GM12891 (cell line): ENCODE measurements around the gene SLC25A21.

Source experiments
- PAX5 ChIP-seq: IDR thresholded peaks from 2 replicates; pipeline ENCODE4 v1.6.1; 2011; ENCODE audit warnings: low read length, moderate library complexity, mild to moderate bottlenecking; ENCODE audit not compliant: insufficient read depth, severe bottlenecking
- POLR2A ChIP-seq: IDR thresholded peaks from 2 replicates; pipeline ENCODE4 v1.6.1; 2011; ENCODE audit warnings: low read depth, low read length, control low read depth
- POLR2AphosphoS5 ChIP-seq: IDR thresholded peaks from 2 replicates; pipeline ENCODE4 v1.6.1; 2011; ENCODE audit warnings: low read depth, low read length, control low read depth
- POU2F2 ChIP-seq: IDR thresholded peaks from 2 replicates; pipeline ENCODE4 v1.6.1; 2011; ENCODE audit warnings: low read depth, mild to moderate bottlenecking, control low read depth, low read length, moderate library complexity
- SPI1 ChIP-seq: IDR thresholded peaks from 2 replicates; pipeline ENCODE4 v1.6.1; 2011; ENCODE audit warnings: low read depth, low read length, control low read depth
- TAF1 ChIP-seq: IDR thresholded peaks from 2 replicates; pipeline ENCODE4 v1.6.1; 2011; ENCODE audit warnings: low read depth, low read length, control low read depth

GRCh38 chr14:36797634-36798033 lies 374.8 kb downstream of the SLC25A21 start:
- TF ChIP-seq POLR2AphosphoS5 (no peak), POLR2A (no peak), POU2F2 (no peak), TAF1 (no peak), SPI1 (no peak), PAX5 (no peak)
